Hematopoietic multipotent progenitor cell treated with erythropoietin and hydrocortisone succinate and interleukin-3 and kit ligand, for 15 days (in vitro differentiated cells): Measurements from ENCODE around the gene NLRP7.
"Not testable (repeated sequence)": the region's sequence is repeated elsewhere in the genome, so short reads cannot be mapped to it uniquely, and the experiment has no call there.

Experiments used
- DNase-seq: peaks from one replicate; pipeline ENCODE4 v3.0.0-alpha.2; 2015; ENCODE audit warnings: low spot score

NLRP7 gene

DNA sequence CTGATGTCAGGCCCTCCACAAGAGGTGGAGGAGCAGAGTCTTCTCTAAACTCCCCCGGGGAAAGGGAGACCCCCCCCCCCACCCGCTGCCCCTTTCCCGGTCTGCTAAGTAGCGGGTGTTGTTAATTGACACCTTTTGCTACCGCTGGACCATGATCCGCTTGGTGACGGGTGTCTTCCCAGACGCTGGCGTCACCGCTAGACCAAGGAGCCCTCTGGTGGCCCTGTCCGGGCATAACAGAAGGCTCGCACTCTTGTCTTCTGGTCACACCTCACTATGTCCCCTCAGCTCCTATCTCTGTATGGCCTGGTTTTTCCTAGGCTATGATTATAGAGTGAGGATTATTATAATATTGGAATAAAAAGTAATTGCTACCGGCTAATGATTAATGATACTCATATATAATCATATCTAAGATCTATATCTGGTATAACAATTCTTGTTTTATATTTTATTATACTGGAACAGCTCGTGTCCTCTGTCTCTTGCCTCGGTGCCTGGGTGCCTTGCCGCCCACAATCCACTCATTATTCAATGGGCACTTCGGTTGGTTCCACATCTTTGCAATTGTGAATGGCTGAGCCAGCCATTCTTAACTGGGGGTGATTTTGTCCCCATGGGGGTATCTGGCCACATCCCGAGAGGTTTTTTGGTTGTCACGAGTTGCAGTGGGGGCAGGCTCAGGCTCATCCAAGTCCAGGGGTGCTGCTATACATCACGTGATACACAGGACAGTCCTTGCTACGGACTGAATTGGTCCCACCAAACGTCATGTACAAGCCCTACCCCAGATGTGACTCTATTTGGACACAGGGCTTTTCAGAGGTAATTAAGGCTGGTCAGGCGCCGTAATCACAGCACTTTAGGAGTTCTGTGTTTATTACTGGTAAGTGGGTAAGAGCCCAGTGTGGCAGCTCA lies 27.4 kb downstream of the NLRP7 start:
- DNase-seq: not testable (repeated sequence)

DNA sequence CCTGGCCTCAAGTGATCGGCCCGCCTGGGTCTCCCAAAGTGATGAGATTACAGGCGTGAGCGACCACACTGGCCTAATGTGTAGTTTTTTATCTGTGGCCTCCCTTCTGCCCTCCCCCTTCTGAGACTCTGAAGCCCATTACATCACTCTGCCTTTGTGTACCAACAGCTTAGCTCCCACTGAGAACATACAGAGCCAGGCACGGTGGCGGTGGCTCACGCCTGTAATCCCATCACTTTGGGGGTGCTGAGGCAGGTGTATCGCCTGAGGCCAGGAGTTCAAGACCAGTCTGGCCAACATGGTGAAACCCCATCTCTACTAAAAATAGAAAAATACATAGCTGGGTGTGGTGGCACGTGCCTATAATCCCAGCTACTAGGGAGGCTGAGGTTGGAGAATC lies 28.8 kb downstream of the NLRP7 start:
- no peak for DNase-seq

- DNase-seq: no peak
Measured at GRCh38 chr19:54916822-54917221, 30.5 kb downstream of the NLRP7 start.

GRCh38 chr19:54907899-54908298 lies 39.4 kb downstream of the NLRP7 start:
- not testable (repeated sequence) for DNase-seq

- DNase-seq: no peak
Measured at GRCh38 chr19:54906819-54907218, 40.5 kb downstream of the NLRP7 start.

GRCh38 chr19:54905803-54906511 lies 41.4 kb downstream of the NLRP7 start, which contains the start of gene NCR1:
TSS of gene NCR1 (plus strand) at chr19:54906148. CDS start at chr19:54906188, 40 bp downstream.
- no peak for DNase-seq

DNA sequence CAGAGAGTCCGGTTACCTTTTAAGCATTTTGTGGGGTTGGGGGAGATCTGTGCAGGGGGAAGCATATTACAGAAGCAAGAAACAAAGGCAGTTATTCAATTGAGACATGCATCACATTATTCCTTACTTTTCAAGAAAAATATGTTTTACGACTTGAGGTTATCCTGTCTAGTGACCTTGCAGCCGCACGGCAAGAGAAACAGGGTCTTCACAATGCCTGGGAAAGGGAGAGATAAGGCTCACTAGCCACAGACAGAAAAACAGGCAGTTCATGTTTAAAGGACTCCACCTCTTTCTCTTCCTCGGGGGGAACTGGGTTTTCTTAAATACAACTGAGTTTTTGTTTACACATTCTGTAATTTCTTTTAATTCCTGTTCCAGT lies 41.9 kb downstream of the NLRP7 start:
- DNase-seq: no peak

DNA sequence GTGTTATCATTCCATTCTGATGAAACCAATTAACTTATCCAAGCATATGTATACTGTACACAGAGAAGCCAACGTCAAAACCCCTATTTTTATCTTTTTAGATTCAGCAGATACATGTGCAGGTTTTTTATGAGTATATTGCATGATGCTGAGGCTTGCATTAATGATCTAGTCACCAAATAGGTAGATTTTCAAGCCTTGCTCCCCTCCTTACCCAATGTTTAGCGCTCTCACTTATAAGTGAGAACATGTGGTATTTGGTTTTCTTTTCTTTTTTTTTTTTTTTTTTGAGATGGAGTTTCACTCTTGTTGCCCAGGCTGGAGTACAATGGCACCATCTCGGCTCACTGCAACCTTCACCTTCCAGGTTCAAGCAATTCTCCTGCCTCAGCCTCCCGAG lies 43.1 kb downstream of the NLRP7 start:
- not testable (repeated sequence) for DNase-seq

DNA sequence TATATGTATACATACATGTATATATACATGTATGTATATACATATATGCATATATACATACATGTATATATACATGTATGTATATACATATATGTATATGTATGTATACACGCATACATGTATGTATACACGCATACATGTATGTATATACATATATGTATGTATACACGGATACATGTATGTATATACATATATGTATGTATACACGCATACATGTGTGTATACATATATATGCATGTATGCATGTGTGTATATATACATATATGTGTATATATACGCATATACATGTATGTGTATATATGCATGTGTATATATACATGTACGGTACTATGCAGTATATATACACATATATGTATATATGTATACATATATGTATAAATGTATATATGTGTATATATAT lies 44.0 kb downstream of the NLRP7 start:
- DNase-seq: no peak

- DNase-seq: no peak
Measured at GRCh38 chr19:54902061-54902460, 45.3 kb downstream of the NLRP7 start.

- DNase-seq: not testable (repeated sequence)
Measured at GRCh38 chr19:54901153-54901552, 46.2 kb downstream of the NLRP7 start.

DNA sequence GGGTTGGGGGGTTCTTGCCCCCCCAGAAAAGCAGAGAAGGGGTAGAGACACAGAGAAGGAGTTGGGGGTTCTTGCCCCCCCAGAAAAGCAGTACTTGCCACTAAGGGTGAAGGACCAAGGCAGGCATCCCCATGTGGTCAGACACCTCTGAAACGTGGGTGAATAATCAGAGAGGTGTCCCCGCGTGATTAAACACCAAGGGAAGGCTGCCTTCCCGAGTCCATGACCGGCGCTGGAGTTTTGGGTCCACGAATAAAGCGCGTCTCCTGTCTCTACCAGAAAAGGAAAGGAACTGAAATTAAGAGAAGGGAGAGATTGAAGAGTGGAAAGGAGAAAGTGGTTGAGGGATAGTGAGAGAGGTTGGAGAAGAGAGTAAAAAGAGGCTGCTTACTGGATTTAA lies 47.7 kb downstream of the NLRP7 start:
- not testable (repeated sequence) for DNase-seq

GRCh38 chr19:54898685-54899084 lies 48.6 kb downstream of the NLRP7 start:
- not testable (repeated sequence) for DNase-seq

GRCh38 chr19:54896036-54896435 lies 51.3 kb downstream of the NLRP7 start:
- no peak for DNase-seq

- DNase-seq: not testable (repeated sequence)
Measured at GRCh38 chr19:54894106-54894505, 53.2 kb downstream of the NLRP7 start.

DNA sequence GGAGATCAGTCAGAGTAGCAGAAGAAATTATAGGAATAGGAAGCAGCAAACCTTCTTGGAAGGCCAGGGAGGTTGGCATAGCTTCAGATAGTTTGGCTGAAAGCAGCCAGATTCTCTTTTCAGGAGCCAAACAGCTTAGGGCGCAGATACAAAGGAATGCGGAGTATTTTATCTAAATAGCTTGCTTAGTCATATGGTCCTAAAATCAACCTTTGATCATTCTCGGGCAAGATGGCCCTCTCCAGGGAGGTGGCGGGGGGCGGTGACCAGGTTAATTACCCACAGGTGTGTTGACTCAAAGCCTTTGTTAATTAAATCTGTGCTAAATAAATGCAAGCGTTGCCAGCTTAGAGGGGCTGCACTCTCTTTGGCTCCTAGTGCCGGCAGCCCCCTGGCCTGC lies 53.9 kb downstream of the NLRP7 start:
- no peak for DNase-seq

GRCh38 chr19:54889566-54889965 lies 57.8 kb downstream of the NLRP7 start:
- DNase-seq: no peak

GRCh38 chr19:54888239-54888638 lies 59.1 kb downstream of the NLRP7 start:
- no peak for DNase-seq

DNA sequence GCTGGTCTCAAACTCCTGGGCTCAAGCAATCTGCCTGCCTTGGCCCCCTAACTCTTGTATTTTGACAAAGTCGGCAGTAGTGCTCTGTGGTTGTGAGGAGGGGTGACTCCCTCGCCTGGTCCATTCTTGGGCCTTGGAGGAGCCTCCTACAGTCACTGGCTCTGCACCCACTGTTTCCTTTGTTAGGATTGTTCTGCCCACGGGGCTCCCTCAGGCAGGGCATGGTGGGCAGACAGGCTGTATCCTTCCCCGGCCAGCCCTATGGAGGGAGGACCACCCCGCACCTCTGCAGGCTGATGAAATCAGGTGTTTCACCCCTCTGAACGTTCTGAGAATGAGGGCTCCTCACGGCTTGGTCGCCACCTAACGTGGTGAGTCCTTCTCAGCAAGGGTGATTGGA lies 64.1 kb downstream of the NLRP7 start:
- no peak for DNase-seq

GRCh38 chr19:54882758-54883157 lies 64.6 kb downstream of the NLRP7 start:
- DNase-seq: no peak

GRCh38 chr19:54881884-54882283 lies 65.4 kb downstream of the NLRP7 start:
- DNase-seq: no peak

GRCh38 chr19:54877471-54877870 lies 69.9 kb downstream of the NLRP7 start:
- no peak for DNase-seq

- DNase-seq: no peak
Measured at GRCh38 chr19:54875506-54875905, 71.8 kb downstream of the NLRP7 start.
